HEK293 (cell line): Measurements from ENCODE around the gene LARGE1.

Experiments
- ATF2 ChIP-seq: fragments of 450-650 bp; formaldehyde crosslinking; IDR thresholded peaks from 2 replicates; pipeline ENCODE4 v1.5.1; 2016; ENCODE audit warnings: missing biosample characterization, missing genetic modification characterization, low read depth
- CTCF ChIP-seq: fragments of 450-650 bp; formaldehyde crosslinking; IDR thresholded peaks from 2 replicates; pipeline ENCODE4 v1.5.1; 2016; ENCODE audit warnings: missing biosample characterization, missing genetic modification characterization
- OSR2 ChIP-seq: fragments of 450-650 bp; formaldehyde crosslinking; IDR thresholded peaks from 2 replicates; pipeline ENCODE4 v1.5.1; 2016; ENCODE audit warnings: missing biosample characterization, missing genetic modification characterization
- REST ChIP-seq: fragments of 450-650 bp; formaldehyde crosslinking; IDR thresholded peaks from 2 replicates; pipeline ENCODE4 v1.5.1; 2016; ENCODE audit warnings: missing biosample characterization, missing genetic modification characterization
- TCF7L2 ChIP-seq: IDR thresholded peaks from 2 replicates; pipeline ENCODE4 v1.6.1; 2011; ENCODE audit warnings: low read depth, mild to moderate bottlenecking, inconsistent platforms, low read length, moderate library complexity, borderline replicate concordance
- ZBTB26 ChIP-seq: fragments of 450-650 bp; formaldehyde crosslinking; optimal IDR thresholded peaks from 2 replicates; pipeline ENCODE3; 2016; ENCODE audit warnings: missing biosample characterization, mild to moderate bottlenecking, missing genetic modification characterization
- ZNF416 ChIP-seq: fragments of 450-650 bp; formaldehyde crosslinking; IDR thresholded peaks from 2 replicates; pipeline ENCODE4 v1.5.1; 2016; ENCODE audit warnings: missing biosample characterization, missing genetic modification characterization
- ZNF433 ChIP-seq: fragments of 450-650 bp; formaldehyde crosslinking; IDR thresholded peaks from 2 replicates; pipeline ENCODE4 v1.5.1; 2016; ENCODE audit warnings: missing biosample characterization, missing genetic modification characterization, low read depth
- ZNF670 ChIP-seq: fragments of 450-650 bp; formaldehyde crosslinking; IDR thresholded peaks from 2 replicates; pipeline ENCODE4 v1.5.1; 2016; ENCODE audit warnings: missing biosample characterization, missing genetic modification characterization, low read depth
- ZSCAN30 ChIP-seq: fragments of 450-650 bp; IDR thresholded peaks from 2 replicates; pipeline ENCODE4 v1.5.1; 2018; ENCODE audit warnings: missing biosample characterization, mild to moderate bottlenecking, missing genetic modification characterization, moderate library complexity
- ZSCAN5A ChIP-seq: fragments of 450-650 bp; formaldehyde crosslinking; IDR thresholded peaks from 2 replicates; pipeline ENCODE4 v1.5.1; 2016; ENCODE audit warnings: missing biosample characterization, missing genetic modification characterization
- ZXDB ChIP-seq: fragments of 450-650 bp; formaldehyde crosslinking; IDR thresholded peaks from 2 replicates; pipeline ENCODE4 v1.5.1; 2016; ENCODE audit warnings: missing biosample characterization, missing genetic modification characterization

GRCh38 chr22:33648478-33648877 lies 271.8 kb downstream of the LARGE1 start:
- no peak for TF ChIP-seq ATF2
- TF ChIP-seq CTCF: no peak
- no peak for TF ChIP-seq ZSCAN30 (tag by site-specific recombination)
- no peak for TF ChIP-seq TCF7L2
- TF ChIP-seq REST (tag by site-specific recombination): no peak
- TF ChIP-seq ZNF416 (tag by site-specific recombination): no peak
- TF ChIP-seq ZXDB (tag by site-specific recombination): no peak
- no peak for TF ChIP-seq ZSCAN5A
- no peak for TF ChIP-seq ZNF670
- TF ChIP-seq ZNF433 (tag by site-specific recombination): no peak
- no peak for TF ChIP-seq OSR2 (tag by site-specific recombination)
- TF ChIP-seq ZBTB26 (tag by site-specific recombination): no peak
